ENCODE data around the gene SLC47A2. TPM values are rescaled to one million over a fixed set of nuclear protein-coding genes. Genes with fewer than 3 reads are reported as not detected.
"Not testable (repeated sequence)": the region's sequence is repeated elsewhere in the genome, so short reads cannot be mapped to it uniquely, and the experiment has no call there.

SLC47A2 gene
- total and polyA plus RNA-seq, 9 donors: 0.13 to 0.53 (median 0.22) TPM; not detected in 1

GRCh38 chr17:19706791-19707727 is 9.3 kb downstream of the SLC47A2 start:
- Histone ChIP-seq H3K4me3 (ENCODE audit: low read length) (no peak overlapping the region), H3K27me3 (ENCODE audit: control insufficient read depth, insufficient read depth, low read length) (no peaks in the 10 kb centered on the region), H3K9me3 (replicated peaks; ENCODE audit: control insufficient read depth, low read depth, low read length) (no peaks in the 10 kb centered on the region), H3K36me3 (ENCODE audit: control insufficient read depth, insufficient read depth, low read length) (no peaks in the 10 kb centered on the region), H3K4me1 (ENCODE audit: control insufficient read depth, insufficient read depth, low read length) (peaks cover 38% of the 10 kb centered on the region), H3K27ac (ENCODE audit: low read length) (no peak overlapping the region)
- 67% methylated on average over 6 of the region's 12 CpGs for whole genome bisulfite sequencing (ENCODE audit: insufficient coverage)
- DNase-seq: no peak

GRCh38 chr17:19705771-19706770 is 10.3 kb downstream of the SLC47A2 start:
- Histone ChIP-seq H3K4me1 (ENCODE audit: control insufficient read depth, insufficient read depth, low read length) (peaks cover 38% of the 10 kb centered on the region), H3K9me3 (replicated peaks; ENCODE audit: control insufficient read depth, low read depth, low read length) (no peaks in the 10 kb centered on the region), H3K4me3 (ENCODE audit: low read length) (no peak overlapping the region), H3K27ac (ENCODE audit: low read length) (no peak overlapping the region), H3K36me3 (ENCODE audit: control insufficient read depth, insufficient read depth, low read length) (no peaks in the 10 kb centered on the region), H3K27me3 (ENCODE audit: control insufficient read depth, insufficient read depth, low read length) (no peaks in the 10 kb centered on the region)
- 66% methylated on average over 11 of the region's 22 CpGs for WGBS (ENCODE audit: insufficient coverage)
- no peak for DNase-seq

GRCh38 chr17:19705201-19705600 is 11.2 kb downstream of the SLC47A2 start:
- no peaks in the 10 kb centered on the region for H3K9me3 ChIP-seq (replicated peaks; ENCODE audit: control insufficient read depth, low read depth, low read length)
- no peak overlapping the region for H3K27ac ChIP-seq (ENCODE audit: low read length)
- no peak overlapping the region for H3K4me3 ChIP-seq (ENCODE audit: low read length)
- peaks cover 38% of the 10 kb centered on the region for H3K4me1 ChIP-seq (ENCODE audit: control insufficient read depth, insufficient read depth, low read length)
- no peak for DNase-seq
- no peaks in the 10 kb centered on the region for H3K36me3 ChIP-seq (ENCODE audit: control insufficient read depth, insufficient read depth, low read length)
- no peaks in the 10 kb centered on the region for H3K27me3 ChIP-seq (ENCODE audit: control insufficient read depth, insufficient read depth, low read length)
- WGBS (ENCODE audit: insufficient coverage): 94% methylated on average over 9 of the region's 13 CpGs

GRCh38 chr17:19703828-19704613 is 12.4 kb downstream of the SLC47A2 start:
- peak overlapping the region; percentile 74 for H3K27ac ChIP-seq (ENCODE audit: low read length)
- no peak for DNase-seq

GRCh38 chr17:19703106-19703827 is 13.1 kb downstream of the SLC47A2 start:
- no peaks in the 10 kb centered on the region for H3K9me3 ChIP-seq (replicated peaks; ENCODE audit: control insufficient read depth, low read depth, low read length)
- peak; percentile 54 for DNase-seq
- no peak overlapping the region for H3K4me3 ChIP-seq (ENCODE audit: low read length)
- no peaks in the 10 kb centered on the region for H3K36me3 ChIP-seq (ENCODE audit: control insufficient read depth, insufficient read depth, low read length)
- H3K27me3 ChIP-seq (ENCODE audit: control insufficient read depth, insufficient read depth, low read length): no peaks in the 10 kb centered on the region
- peak overlapping the region; percentile 74 for H3K27ac ChIP-seq (ENCODE audit: low read length)
- WGBS (ENCODE audit: insufficient coverage): 65% methylated on average over 10 of the region's 10 CpGs
- H3K4me1 ChIP-seq (ENCODE audit: control insufficient read depth, insufficient read depth, low read length): peaks cover 38% of the 10 kb centered on the region

More at GRCh38 chr17:19703828-19704613, 12.4 kb downstream of the SLC47A2 start:
- Histone ChIP-seq H3K36me3 (ENCODE audit: control insufficient read depth, insufficient read depth, low read length) (no peaks in the 10 kb centered on the region), H3K27me3 (ENCODE audit: control insufficient read depth, insufficient read depth, low read length) (no peaks in the 10 kb centered on the region), H3K4me3 (ENCODE audit: low read length) (no peak overlapping the region), H3K4me1 (ENCODE audit: control insufficient read depth, insufficient read depth, low read length) (peaks cover 38% of the 10 kb centered on the region), H3K9me3 (replicated peaks; ENCODE audit: control insufficient read depth, low read depth, low read length) (no peaks in the 10 kb centered on the region)
- WGBS (ENCODE audit: insufficient coverage): 46% methylated on average over 11 of the region's 17 CpGs

- H3K27ac ChIP-seq (ENCODE audit: low read length): no peak overlapping the region
- 23% methylated on average over 3 of the region's 4 CpGs for WGBS (ENCODE audit: insufficient coverage)
- no peak for DNase-seq
- H3K36me3 ChIP-seq (ENCODE audit: control insufficient read depth, insufficient read depth, low read length): no peaks in the 10 kb centered on the region
- no peak overlapping the region for H3K4me3 ChIP-seq (ENCODE audit: low read length)
- no peaks in the 10 kb centered on the region for H3K9me3 ChIP-seq (replicated peaks; ENCODE audit: control insufficient read depth, low read depth, low read length)
- peaks cover 37% of the 10 kb centered on the region for H3K4me1 ChIP-seq (ENCODE audit: control insufficient read depth, insufficient read depth, low read length)
- H3K27me3 ChIP-seq (ENCODE audit: control insufficient read depth, insufficient read depth, low read length): no peaks in the 10 kb centered on the region
Observed at GRCh38 chr17:19702217-19702641, 14.2 kb downstream of the SLC47A2 start.

GRCh38 chr17:19686400-19687090 is 29.8 kb downstream of the SLC47A2 start:
- no peak for DNase-seq
- no peak overlapping the region for H3K4me3 ChIP-seq (ENCODE audit: low read length)
- H3K27me3 ChIP-seq (ENCODE audit: control insufficient read depth, insufficient read depth, low read length): no peaks in the 10 kb centered on the region
- WGBS (ENCODE audit: insufficient coverage): no CpG with 5 or more reads among the region's 2 CpGs
- no peak overlapping the region for H3K27ac ChIP-seq (ENCODE audit: low read length)
- no peaks in the 10 kb centered on the region for H3K9me3 ChIP-seq (replicated peaks; ENCODE audit: control insufficient read depth, low read depth, low read length)
- no peaks in the 10 kb centered on the region for H3K4me1 ChIP-seq (ENCODE audit: control insufficient read depth, insufficient read depth, low read length)
- H3K36me3 ChIP-seq (ENCODE audit: control insufficient read depth, insufficient read depth, low read length): no peaks in the 10 kb centered on the region

GRCh38 chr17:19684909-19685580 is 31.3 kb downstream of the SLC47A2 start:
- H3K27ac ChIP-seq (ENCODE audit: low read length); H3K27me3 ChIP-seq (ENCODE audit: control insufficient read depth, insufficient read depth, low read length); H3K4me3 ChIP-seq (ENCODE audit: low read length); H3K36me3 ChIP-seq (ENCODE audit: control insufficient read depth, insufficient read depth, low read length); DNase-seq; H3K9me3 ChIP-seq (replicated peaks; ENCODE audit: control insufficient read depth, low read depth, low read length); H3K4me1 ChIP-seq (ENCODE audit: control insufficient read depth, insufficient read depth, low read length): not testable (repeated sequence)
- WGBS (ENCODE audit: insufficient coverage): 98% methylated on average over 16 of the region's 32 CpGs

Data from muscle of leg (tissue), 11 donors.